ENCODE results near the gene DNAJC22. TPM values are rescaled to one million over a fixed set of nuclear protein-coding genes. Genes with fewer than 3 reads are reported as not detected.

Gene DNAJC22
- total and polyA plus RNA-seq, 5 experiments from 2014 or later: not detected

Other genes with a start within 250 kb of the DNAJC22 start
- 100 to 1,000 TPM; 253 to 270 TPM for gene LMBR1L, start 236.0 kb upstream of the DNAJC22 start, total RNA-seq
- gene LMBR1L, start 236.0 kb upstream of the DNAJC22 start, polyA plus RNA-seq: 10 to 100 TPM; 34.0 to 45.8 (median 34.6) TPM
- 100 to 1,000 TPM; 157 to 161 TPM for gene TUBA1B, start 215.5 kb upstream of the DNAJC22 start, total RNA-seq
- gene TUBA1B, start 215.5 kb upstream of the DNAJC22 start, polyA plus RNA-seq: 100 to 1,000 TPM; 277 to 339 (median 333) TPM
- 10 to 100 TPM; 93.5 to 95.3 TPM for gene TUBA1A, start 157.8 kb upstream of the DNAJC22 start, total RNA-seq
- 100 to 1,000 TPM; 139 to 168 (median 147) TPM for gene TUBA1A, start 157.8 kb upstream of the DNAJC22 start, polyA plus RNA-seq
- 10 to 100 TPM; 22.7 to 23.5 TPM for gene TUBA1C, start 81.8 kb upstream of the DNAJC22 start, total RNA-seq
- gene TUBA1C, start 81.8 kb upstream of the DNAJC22 start, polyA plus RNA-seq: 10 to 100 TPM; 17.5 to 25.4 (median 24.3) TPM
- not detected for gene PRPH, start 51.7 kb upstream of the DNAJC22 start, total RNA-seq
- not detected for gene PRPH, start 51.7 kb upstream of the DNAJC22 start, polyA plus RNA-seq
- gene TROAP, start 23.6 kb upstream of the DNAJC22 start, total RNA-seq: 1 to 10 TPM in 1 of 2 experiments, under 1 TPM in 1; 0.62 to 1.7 TPM
- gene TROAP, start 23.6 kb upstream of the DNAJC22 start, polyA plus RNA-seq: under 1 TPM in 1 of 3 donors, not detected in 2; 0.24 TPM
- not detected for gene C1QL4, start 9.7 kb upstream of the DNAJC22 start, total RNA-seq
- not detected for gene C1QL4, start 9.7 kb upstream of the DNAJC22 start, polyA plus RNA-seq
- gene SPATS2, start 20.6 kb downstream of the DNAJC22 start, total RNA-seq: 1 to 10 TPM; 5.9 to 6.3 TPM
- gene SPATS2, start 20.6 kb downstream of the DNAJC22 start, polyA plus RNA-seq: 1 to 10 TPM; 2.7 to 5.7 (median 3.9) TPM
- gene KCNH3, start 192.1 kb downstream of the DNAJC22 start, total RNA-seq: 1 to 10 TPM; 7.1 to 8.5 TPM
- 1 to 10 TPM; 2.4 to 5.7 (median 3.4) TPM for gene KCNH3, start 192.1 kb downstream of the DNAJC22 start, polyA plus RNA-seq
- gene MCRS1, start 221.3 kb downstream of the DNAJC22 start, total RNA-seq: 10 to 100 TPM; 94.4 to 99.7 TPM
- 10 to 100 TPM; 52.2 to 58.0 (median 56.0) TPM for gene MCRS1, start 221.3 kb downstream of the DNAJC22 start, polyA plus RNA-seq